K562 (cell line): ENCODE results near the gene TECPR1. TPM values are rescaled to one million over a fixed set of nuclear protein-coding genes. Genes with fewer than 3 reads are reported as not detected.

Experiments
- ATAC-seq: fragments of 200-7000 bp; cut with Tn5 transposase; 3 replicates; pipeline ENCODE4 v1.9.1; 2020; ENCODE audit warnings: moderate library complexity
- BruUV-seq: library from RNA; stranded (reverse); fragments of 400-500 nt; replicated peaks from 2 replicates; lab custom pipeline; 2021; lab: Mats Ljungman, UMichigan
- CTCF ChIA-PET: fragments of 300-600 bp; formaldehyde crosslinking; extraction: SDS; loops from one replicate; lab custom pipeline; 2021; ENCODE audit warnings: low intra/inter-chr PET ratio; lab: Yijun Ruan, JAX
- POLR2A ChIA-PET: fragments of 300-600, 350-650 bp; sonication (Branson Sonifier 250); formaldehyde crosslinking; extraction: SDS; loops from one replicate; lab custom pipeline; 2021; ENCODE audit warnings: antibody characterized with exemption, inconsistent platforms; lab: Yijun Ruan, JAX
- DNase-seq, 4 experiments: peaks; one replicate each; pipeline versions ENCODE4 v3.0.0 to v3.0.0-alpha.2; 2011 to 2018; ENCODE audit warnings: low spot score in 3 of 4, mixed read lengths in 3 of 4; ENCODE audit errors: extremely low read depth in 1 of 4
- FAIRE-seq: peaks from 2 replicates; lab custom pipeline; 2011; peaks lifted over from hg19 to GRCh38; lab: Jason Lieb, UNC
- H2AFZ ChIP-seq: 2 replicates; pipeline ENCODE4 v1.6.0; 2011; ENCODE audit warnings: low read depth, low read length, control low read depth, inconsistent platforms
- H3K27ac ChIP-seq: fragments of 200-600 bp; 3 replicates; pipeline ENCODE4 v1.8.0; 2011; ENCODE audit warnings: low read depth, mild to moderate bottlenecking, control low read depth, inconsistent platforms, low read length, moderate library complexity, mixed read lengths; ENCODE audit errors: extremely low read depth
- H3K27me3 ChIP-seq, 2 experiments: fragments of 300-600 bp in 1 of 2; 2 replicates in 1 of 2; 3 replicates in 1 of 2; pipeline versions ENCODE4 v1.6.0 to v1.8.0; 2011; ENCODE audit warnings: inconsistent platforms in 2 of 2, low read length in 2 of 2, mild to moderate bottlenecking in 1 of 2, mixed read lengths in 1 of 2, moderate library complexity in 1 of 2; ENCODE audit not compliant: control insufficient read depth in 2 of 2, insufficient read depth in 2 of 2
- H3K36me3 ChIP-seq: fragments of 300-600 bp; 3 replicates; pipeline ENCODE4 v1.8.0; 2011; ENCODE audit warnings: mild to moderate bottlenecking, low read length, inconsistent platforms; ENCODE audit not compliant: control insufficient read depth, insufficient read depth
- H3K4me1 ChIP-seq, 2 experiments: fragments of 200-600 bp in 1 of 2; replicated peaks in 1 of 2; 2 replicates in 1 of 2; 3 replicates in 1 of 2; pipeline versions ENCODE4 v1.5.1 to v1.8.0; 2011; ENCODE audit warnings: inconsistent platforms in 2 of 2, low read length in 2 of 2, mild to moderate bottlenecking in 1 of 2, mixed read lengths in 1 of 2, moderate library complexity in 1 of 2; ENCODE audit not compliant: control insufficient read depth in 2 of 2, insufficient read depth in 2 of 2
- H3K4me2 ChIP-seq: 2 replicates; pipeline ENCODE4 v1.6.1; 2011; ENCODE audit warnings: low read length, control low read depth, inconsistent platforms, mixed read lengths; ENCODE audit not compliant: insufficient read depth
- H3K4me3 ChIP-seq: fragments of 200-600 bp; sonication (generic), shearing (Covaris generic); 2 replicates; pipeline ENCODE4 v1.5.1; 2016; ENCODE audit warnings: control low read depth, inconsistent platforms
- H3K79me2 ChIP-seq: fragments of 200-600 bp; 3 replicates; pipeline ENCODE4 v1.8.0; 2011; ENCODE audit warnings: low read length, inconsistent platforms; ENCODE audit not compliant: control insufficient read depth, insufficient read depth
- H3K9ac ChIP-seq, 2 experiments: 2 replicates each; pipeline versions ENCODE4 v1.6.0 to v1.6.1; 2011; ENCODE audit warnings: low read depth in 2 of 2, low read length in 2 of 2, control low read depth in 1 of 2, inconsistent platforms in 1 of 2, mild to moderate bottlenecking in 1 of 2, mixed read lengths in 1 of 2; ENCODE audit not compliant: insufficient read depth in 1 of 2
- H3K9me1 ChIP-seq: one replicate; pipeline ENCODE4 v1.6.0; 2011; ENCODE audit warnings: inconsistent platforms, mild to moderate bottlenecking, low read length, moderate library complexity; ENCODE audit not compliant: control insufficient read depth, insufficient read depth
- H3K9me3 ChIP-seq: replicated peaks from 2 replicates; pipeline ENCODE4 v1.5.1; 2011; ENCODE audit warnings: low read depth, low read length, inconsistent platforms; ENCODE audit not compliant: control insufficient read depth, insufficient read depth
- H4K20me1 ChIP-seq: replicated peaks from 2 replicates; pipeline ENCODE4 v1.6.1; 2011; ENCODE audit warnings: low read length, inconsistent platforms, mixed read lengths; ENCODE audit not compliant: control insufficient read depth, insufficient read depth
- ZNF121 ChIP-seq: sonication (generic); formaldehyde crosslinking; conservative IDR thresholded peaks from 2 replicates; pipeline ENCODE4 v1.8.0; 2022; ENCODE audit warnings: missing genetic modification reagents
- ZNF830 ChIP-seq: fragments of 250-450 bp; sonication (Bioruptor Pico); IDR thresholded peaks from 2 replicates; pipeline ENCODE4 v1.5.0; 2021; ENCODE audit warnings: mild to moderate bottlenecking
- WGBS: fragments of 100-300 bp; shearing (Covaris generic); methylation state at CpG from one replicate; pipeline ENCODE4 v1.1.6; 2016; ENCODE audit warnings: low coverage, mixed read lengths; ENCODE audit not compliant: insufficient coverage; ENCODE audit errors: missing lambda C conversion rate; 5-methylcytosine and 5-hydroxymethylcytosine counted together
- in situ Hi-C: fragments of 300-500 bp; cut with MboI; formaldehyde crosslinking; loops from 4 replicates; pipeline ENCODE4 v1.15.0; 2018; ENCODE audit warnings: inconsistent platforms, mixed read lengths
- intact Hi-C: fragments of 100-400 bp; cut with micrococcal nuclease; formaldehyde crosslinking; loops from 2 replicates; pipeline ENCODE4 v1.14.2; 2022
- polyA plus RNA-seq, 8 experiments: library from polyadenylated mRNA; depleted of rRNA in 4 of 8; stranded (reverse) in 5 of 8; unstranded in 3 of 8; fragments of >200 nt; fragmentation: Nextera tagmentation in 2 of 8; fragmentation: Illumina TruSeq in 1 of 8; extraction: Ambion mirVana in 2 of 8; extraction: Trizol in 1 of 8; gene quantifications; 2 replicates each; pipeline versions ENCODE4 v1.2.1 to v1.2.3, GENCODE V29; 2011 to 2014; ENCODE audit warnings: inconsistent platforms in 1 of 8, missing spikeins in 1 of 8
- total RNA-seq, 7 experiments: library from RNA; depleted of rRNA in 6 of 7; stranded (reverse); fragments of >200 nt in 6 of 7; fragmentation: Illumina TruSeq in 2 of 7; extraction: Trizol in 2 of 7; gene quantifications; 2 replicates each; pipeline versions ENCODE4 v1.2.1 to v1.2.3, GENCODE V29; 2011 to 2021; ENCODE audit warnings: low replicate concordance in 1 of 7

Gene TECPR1
- total and polyA plus RNA-seq, 9 of the 15 experiments (the other 6 are each of a cell fraction or from before 2014, with no cell fraction given) = 0.17 to 15.0 (median 2.2) TPM

DNA sequence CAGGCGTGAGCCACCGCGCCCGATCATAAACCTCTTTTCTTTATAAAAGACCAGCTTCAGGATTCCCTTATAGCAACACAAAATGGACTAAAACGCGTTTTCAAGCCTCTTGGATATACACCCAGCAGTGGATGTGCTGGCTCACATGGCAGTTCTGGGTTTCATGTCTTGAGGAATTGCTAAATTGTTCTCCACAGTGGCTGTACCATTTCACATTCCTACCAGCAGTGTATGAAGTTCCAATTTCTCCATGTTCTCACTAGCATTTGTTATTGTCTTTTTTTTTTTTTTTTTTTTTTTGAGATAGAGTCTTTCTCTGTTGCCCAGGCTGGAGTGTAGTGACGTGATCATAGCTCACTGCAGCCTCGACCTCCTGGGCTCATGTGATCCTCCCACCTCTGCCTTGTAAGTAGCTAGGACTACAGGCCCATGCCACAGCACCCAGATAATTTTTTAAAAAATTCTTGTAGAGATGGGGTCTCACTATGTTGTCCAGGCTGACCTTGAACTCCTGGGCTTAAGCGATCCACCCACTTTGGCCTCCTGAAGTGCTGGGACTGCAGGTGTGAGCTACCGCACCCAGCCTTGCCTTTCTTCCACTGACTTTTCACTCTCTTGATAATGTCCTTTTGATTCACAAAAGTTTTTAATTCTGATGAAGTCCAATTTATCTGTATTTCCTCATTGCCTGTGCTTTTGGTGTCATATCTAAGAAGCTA, 17.4 kb downstream of the TECPR1 start:
- Histone ChIP-seq H3K4me2 (no peak overlapping the region), H3K36me3 (no peaks in the 10 kb centered on the region), H3K27ac (no peak overlapping the region), H3K4me3 (no peak overlapping the region), H3K9me1 (no peaks in the 10 kb centered on the region), H4K20me1 (peaks cover 6% of the 10 kb centered on the region; the same call in 1 of the 2 replicates), H3K4me1 (peaks cover 0 to 37% of the 10 kb centered on the region in 2 experiments; a peak in 1 of 5 replicates), H3K79me2 (no peaks in the 10 kb centered on the region), H3K9me3 (no peaks in the 10 kb centered on the region), H2AFZ (no peak overlapping the region), H3K9ac (no peak overlapping the region), H3K27me3 (peaks cover 4 to 35% of the 10 kb centered on the region in 2 experiments; a peak in 4 of 5 replicates)
- FAIRE-seq (no peak), ATAC-seq (no peak), DNase-seq (no peak)
- no TSS peak for BruUV-seq
- 34% methylated on average over 10 of the region's 10 CpGs for WGBS
- CTCF ChIA-PET = no interaction called here
- no peak for TF ChIP-seq ZNF830 (CRISPR knock-in tag)
- peak; percentile 54 for TF ChIP-seq ZNF121 (CRISPR knock-in tag)
- in situ Hi-C loops (loop anchor here (5.0 kb wide), 1 partner anchor 48 kb away; the partner anchor contains the start of gene BRI3), intact Hi-C loops (no loop called here)
- POLR2A ChIA-PET = interaction anchor here (0.6 to 1.0 kb wide), 3 partner anchors 51 to 55 kb away, joined by 3 to 5 read pairs (median 3); no protein-coding TSS in a partner anchor
